B cell (primary cell): ENCODE results near the gene ARTN. TPM values are rescaled to one million over a fixed set of nuclear protein-coding genes. Genes with fewer than 3 reads are reported as not detected.

Source experiments
- ATAC-seq: fragments of 200-7000 bp; cut with Tn5 transposase; one replicate; pipeline ENCODE4 v1.10.0; 2021; ENCODE audit warnings: low read depth, mild to moderate bottlenecking, moderate number of reproducible peaks, moderate library complexity
- CTCF ChIA-PET: fragments of 350-600 bp; sonication (Branson Sonifier 250); formaldehyde crosslinking; loops from one replicate; lab custom pipeline; 2021; ENCODE audit warnings: antibody characterized with exemption, inconsistent platforms; lab: Charles Lee
- POLR2A ChIA-PET: fragments of 350-600 bp; sonication (Branson Sonifier 250); formaldehyde crosslinking; loops from one replicate; lab custom pipeline; 2021; ENCODE audit warnings: antibody characterized with exemption; lab: Charles Lee
- DNase-seq: peaks from one replicate; pipeline ENCODE4 v3.0.0; 2013
- H2AFZ ChIP-seq: 2 replicates; pipeline ENCODE4 v1.6.1; 2012; ENCODE audit warnings: mild to moderate bottlenecking, low read depth, low read length; ENCODE audit not compliant: insufficient read depth, poor library complexity, severe bottlenecking
- H3K27ac ChIP-seq, 2 donors: 1 replicate in 1 of 2; 2 replicates in 1 of 2; pipeline ENCODE4 v1.5.1; 2012 to 2013; ENCODE audit warnings: low read length in 2 of 2, mild to moderate bottlenecking in 2 of 2, moderate library complexity in 1 of 2
- H3K27me3 ChIP-seq, 4 experiments: fragments of 200-600 bp in 1 of 4; sonication (generic) in 1 of 4; replicated peaks in 1 of 4; 1 replicate in 2 of 4; 2 replicates in 2 of 4; pipeline versions ENCODE4 v1.6.1 to v1.7.0; 2013 to 2016; ENCODE audit warnings: low read length in 3 of 4, mild to moderate bottlenecking in 2 of 4, mixed read lengths in 1 of 4, moderate library complexity in 1 of 4; ENCODE audit not compliant: insufficient read depth in 4 of 4, control insufficient read depth in 3 of 4; ENCODE audit errors: control extremely low read depth in 1 of 4
- H3K36me3 ChIP-seq, 2 experiments: replicated peaks in 1 of 2; 1 replicate in 1 of 2; 2 replicates in 1 of 2; pipeline versions ENCODE4 v1.6.1 to v1.7.1; 2013; ENCODE audit warnings: low read length in 1 of 2; ENCODE audit not compliant: insufficient read depth in 2 of 2, control insufficient read depth in 1 of 2; ENCODE audit errors: control extremely low read depth in 1 of 2, extremely low read depth in 1 of 2
- H3K4me1 ChIP-seq, 2 donors: fragments of 200-600 bp in 1 of 2; sonication (generic) in 1 of 2; 1 replicate in 1 of 2; 2 replicates in 1 of 2; pipeline versions ENCODE4 v1.5.1 to v1.6.1; 2013 to 2017; ENCODE audit warnings: low read length in 2 of 2; ENCODE audit not compliant: control insufficient read depth in 2 of 2, insufficient read depth in 2 of 2
- H3K4me2 ChIP-seq: replicated peaks from 2 replicates; pipeline ENCODE3; 2012; ENCODE audit warnings: mild to moderate bottlenecking, low read depth, low read length; ENCODE audit not compliant: poor library complexity, severe bottlenecking
- H3K4me3 ChIP-seq, 5 experiments: fragments of 200-600 bp in 1 of 5; sonication (generic) in 1 of 5; 1 replicate in 3 of 5; 2 replicates in 2 of 5; pipeline versions ENCODE4 v1.5.1 to v1.7.0; 2011 to 2016; ENCODE audit warnings: low read length in 4 of 5, mild to moderate bottlenecking in 4 of 5, low read depth in 2 of 5, control low read depth in 1 of 5, moderate library complexity in 1 of 5; ENCODE audit not compliant: insufficient read depth in 1 of 5; ENCODE audit errors: control extremely low read depth in 1 of 5, extremely low read depth in 1 of 5
- H3K79me2 ChIP-seq: fragments of 200-600 bp; sonication (generic); one replicate; pipeline ENCODE4 v1.6.0; 2016; ENCODE audit warnings: low read length; ENCODE audit not compliant: control insufficient read depth, insufficient read depth
- H3K9ac ChIP-seq: fragments of 200-600 bp; sonication (generic); 2 replicates; pipeline ENCODE4 v1.6.1; 2017; ENCODE audit warnings: mild to moderate bottlenecking, low read length, moderate library complexity
- H3K9me3 ChIP-seq, 3 donors: one replicate each; pipeline versions ENCODE4 v1.6.1 to v1.7.1; 2013; ENCODE audit warnings: low read length in 2 of 3; ENCODE audit not compliant: control insufficient read depth in 2 of 3, insufficient read depth in 1 of 3; ENCODE audit errors: control extremely low read depth in 1 of 3
- H4K20me1 ChIP-seq: 2 replicates; pipeline ENCODE4 v1.6.0; 2012; ENCODE audit warnings: mild to moderate bottlenecking, low read length; ENCODE audit not compliant: insufficient read depth, control insufficient read depth, poor library complexity, severe bottlenecking
- H3K27ac Mint-ChIP-seq: one replicate; pipeline ENCODE4 v1.8.0; 2021; ENCODE audit warnings: mixed read lengths
- H3K27me3 Mint-ChIP-seq: one replicate; pipeline ENCODE4 v1.8.0; 2021; ENCODE audit warnings: mixed read lengths
- H3K4me1 Mint-ChIP-seq: one replicate; pipeline ENCODE4 v1.8.0; 2021; ENCODE audit warnings: mixed read lengths
- H3K4me3 Mint-ChIP-seq: one replicate; pipeline ENCODE4 v1.8.0; 2021; ENCODE audit warnings: mixed read lengths
- H3K9me3 Mint-ChIP-seq: one replicate; pipeline ENCODE4 v1.8.0; 2022; ENCODE audit warnings: mixed read lengths; ENCODE audit not compliant: insufficient read depth
- EZH2 ChIP-seq: IDR thresholded peaks from 2 replicates; pipeline ENCODE4 v1.6.1; 2012; ENCODE audit warnings: borderline replicate concordance, low read depth, mild to moderate bottlenecking, moderate library complexity, low read length; ENCODE audit not compliant: insufficient read depth, poor library complexity, severe bottlenecking
- WGBS: methylation state at CpG from one replicate; pipeline ENCODE4 v1.1.5; 2013; ENCODE audit warnings: missing lambda C conversion rate; ENCODE audit not compliant: insufficient coverage; 5-methylcytosine and 5-hydroxymethylcytosine counted together
- intact Hi-C: fragments of 100-400 bp; cut with micrococcal nuclease; formaldehyde crosslinking; loops from one replicate; pipeline ENCODE4 v1.10.0; 2022
- polyA plus RNA-seq: library from polyadenylated mRNA; depleted of rRNA; stranded (reverse); fragments of >200 nt; gene quantifications from 2 replicates; pipeline ENCODE4 v1.2.3, GENCODE V29; 2012
- total RNA-seq, 2 donors: library from RNA; stranded (reverse); fragments of 120-200 nt in 1 of 2; gene quantifications; 1 replicate in 1 of 2; 2 replicates in 1 of 2; pipeline versions ENCODE4 v1.2.3 to v1.2.4, GENCODE V29; 2013 to 2022
- TF ChIP-seq, protein P1 (sequence below): fragments of 200-600 bp; IDR thresholded peaks from one replicate; pipeline ENCODE4 v1.8.0; 2022; ENCODE audit warnings: antibody characterized with exemption, mild to moderate bottlenecking

ARTN gene
- total and polyA plus RNA-seq, 2 donors (not counting 1 experiment from before 2014, with no cell fraction given) = 0.13 to 0.64 TPM

- CTCF ChIA-PET = interaction anchor here (0.5 to 10.3 kb wide), 30 partner anchors 9 to 1514 kb away, joined by 3 to 118 read pairs (median 4); partner anchors contain the start of genes ATP6V0B, IPO13, PTPRF and ST3GAL3
- WGBS = 60% methylated on average over 4 of the region's 5 CpGs
- Mint-ChIP-seq H3K4me1 (peaks cover 21% of the 10 kb centered on the region), H3K27ac (no peak overlapping the region), H3K4me3 (no peak overlapping the region), H3K27me3 (peaks cover 26% of the 10 kb centered on the region), H3K9me3 (no peaks in the 10 kb centered on the region)
- ATAC-seq (no peak), DNase-seq (no peak)
- no peaks in the 10 kb centered on the region for H3K36me3 ChIP-seq
- TF ChIP-seq EZH2 = no peak
- TF ChIP-seq, protein P1, sequence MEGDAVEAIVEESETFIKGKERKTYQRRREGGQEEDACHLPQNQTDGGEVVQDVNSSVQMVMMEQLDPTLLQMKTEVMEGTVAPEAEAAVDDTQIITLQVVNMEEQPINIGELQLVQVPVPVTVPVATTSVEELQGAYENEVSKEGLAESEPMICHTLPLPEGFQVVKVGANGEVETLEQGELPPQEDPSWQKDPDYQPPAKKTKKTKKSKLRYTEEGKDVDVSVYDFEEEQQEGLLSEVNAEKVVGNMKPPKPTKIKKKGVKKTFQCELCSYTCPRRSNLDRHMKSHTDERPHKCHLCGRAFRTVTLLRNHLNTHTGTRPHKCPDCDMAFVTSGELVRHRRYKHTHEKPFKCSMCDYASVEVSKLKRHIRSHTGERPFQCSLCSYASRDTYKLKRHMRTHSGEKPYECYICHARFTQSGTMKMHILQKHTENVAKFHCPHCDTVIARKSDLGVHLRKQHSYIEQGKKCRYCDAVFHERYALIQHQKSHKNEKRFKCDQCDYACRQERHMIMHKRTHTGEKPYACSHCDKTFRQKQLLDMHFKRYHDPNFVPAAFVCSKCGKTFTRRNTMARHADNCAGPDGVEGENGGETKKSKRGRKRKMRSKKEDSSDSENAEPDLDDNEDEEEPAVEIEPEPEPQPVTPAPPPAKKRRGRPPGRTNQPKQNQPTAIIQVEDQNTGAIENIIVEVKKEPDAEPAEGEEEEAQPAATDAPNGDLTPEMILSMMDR = no peak
- no peak overlapping the region for H2AFZ ChIP-seq
- no peak overlapping the region for H3K4me2 ChIP-seq
- no peaks in the 10 kb centered on the region for H4K20me1 ChIP-seq
- POLR2A ChIA-PET = no interaction called here
- no peak overlapping the region for H3K4me3 ChIP-seq
- H3K9ac ChIP-seq = no peak overlapping the region
- H3K9me3 ChIP-seq = peaks cover 0 to 14% (median 0%) of the 10 kb centered on the region in 3 donors
- H3K4me1 ChIP-seq = peaks cover 29 to 30% of the 10 kb centered on the region in 2 donors
- intact Hi-C loops = loop anchor here (5.0 kb wide), 1 partner anchor 112 kb away; no protein-coding TSS in a partner anchor
- H3K27ac ChIP-seq = no peak overlapping the region
- H3K27me3 ChIP-seq = peaks cover 0 to 44% (median 26%) of the 10 kb centered on the region in 4 experiments
- H3K79me2 ChIP-seq = no peaks in the 10 kb centered on the region
Measured at GRCh38 chr1:43934986-43935324, 1.4 kb downstream of the ARTN start.

DNA sequence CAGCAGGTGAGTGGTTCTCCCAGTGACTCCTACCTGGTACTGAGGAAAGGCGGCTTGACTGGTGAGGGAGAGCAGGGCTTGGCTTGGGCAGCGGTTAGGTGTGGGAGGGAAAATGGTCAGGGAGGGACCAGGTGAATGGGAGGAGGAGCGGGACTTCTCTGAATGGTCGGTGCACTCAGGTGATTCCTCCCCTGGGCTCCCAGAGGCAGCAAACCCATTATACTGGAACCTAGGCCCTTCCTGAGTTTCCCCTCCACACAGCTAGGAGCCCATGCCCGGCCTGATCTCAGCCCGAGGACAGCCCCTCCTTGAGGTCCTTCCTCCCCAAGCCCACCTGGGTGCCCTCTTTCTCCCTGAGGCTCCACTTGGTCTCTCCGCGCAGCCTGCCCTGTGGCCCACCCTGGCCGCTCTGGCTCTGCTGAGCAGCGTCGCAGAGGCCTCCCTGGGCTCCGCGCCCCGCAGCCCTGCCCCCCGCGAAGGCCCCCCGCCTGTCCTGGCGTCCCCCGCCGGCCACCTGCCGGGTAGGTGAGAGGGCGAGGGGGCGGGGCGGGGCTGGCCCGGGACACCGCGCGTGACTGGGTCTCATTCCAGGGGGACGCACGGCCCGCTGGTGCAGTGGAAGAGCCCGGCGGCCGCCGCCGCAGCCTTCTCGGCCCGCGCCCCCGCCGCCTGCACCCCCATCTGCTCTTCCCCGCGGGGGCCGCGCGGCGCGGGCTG is 2.3 kb downstream of the ARTN start:
- peak overlapping the region; percentile 35 for H3K9ac ChIP-seq
- ATAC-seq (no peak), DNase-seq (no peak)
- peak overlapping the region; percentile 74 for H3K4me2 ChIP-seq
- peaks cover 0 to 44% (median 26%) of the 10 kb centered on the region in 4 experiments for H3K27me3 ChIP-seq
- Mint-ChIP-seq H3K27me3 (peaks cover 26% of the 10 kb centered on the region), H3K4me1 (peaks cover 21% of the 10 kb centered on the region), H3K9me3 (no peaks in the 10 kb centered on the region), H3K27ac (no peak overlapping the region), H3K4me3 (peak overlapping the region; percentile 63)
- ChIA-PET CTCF (interaction anchor here (0.8 to 10.3 kb wide), 15 partner anchors 9 to 711 kb away, joined by 3 to 118 read pairs (median 6); partner anchors contain the start of genes IPO13 and PTPRF), POLR2A (no interaction called here)
- WGBS = 10% methylated on average over 46 of the region's 48 CpGs
- TF ChIP-seq, protein P1 = no peak
- no peak for TF ChIP-seq EZH2
- H3K36me3 ChIP-seq = no peaks in the 10 kb centered on the region
- H2AFZ ChIP-seq = peak overlapping the region; percentile 33
- H3K27ac ChIP-seq = no peak overlapping the region
- intact Hi-C loops = no loop called here
- H4K20me1 ChIP-seq = no peaks in the 10 kb centered on the region
- peaks cover 0 to 14% (median 0%) of the 10 kb centered on the region in 3 donors for H3K9me3 ChIP-seq
- peaks cover 29 to 30% of the 10 kb centered on the region in 2 donors for H3K4me1 ChIP-seq
- H3K79me2 ChIP-seq = no peaks in the 10 kb centered on the region
- H3K4me3 ChIP-seq = peak overlapping the region in 2 of 5 experiments; percentile 15 to 24
